ENCODE results near the gene KCTD17. TPM values are rescaled to one million over a fixed set of nuclear protein-coding genes. Genes with fewer than 3 reads are reported as not detected.

Gene KCTD17
- total RNA-seq, 4 donors from 2014 or later = 0.59 to 31.7 (median 15.4) TPM

DNA sequence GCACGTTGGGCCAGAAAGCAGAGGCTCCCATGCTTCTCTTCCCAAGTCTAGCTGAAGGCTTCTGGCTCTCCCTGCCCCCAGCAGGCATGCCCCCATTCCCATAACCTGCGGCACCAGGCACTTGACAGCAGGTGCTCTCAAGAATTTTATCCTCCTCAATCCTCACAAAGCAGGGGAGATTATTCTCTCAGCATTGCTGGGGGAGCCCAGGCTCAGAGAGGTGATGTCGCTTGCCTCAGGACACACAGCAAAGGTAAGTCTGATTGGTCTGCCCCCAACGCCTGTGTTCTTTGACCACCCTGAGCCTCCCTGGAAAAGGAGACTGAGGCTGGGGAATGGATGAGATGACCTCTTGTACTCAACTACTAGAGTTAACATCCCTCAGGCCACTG is 37.1 kb upstream of the KCTD17 start:
- Histone ChIP-seq H3K27ac (no peak overlapping the region), H3K27me3 (no peaks in the 10 kb centered on the region), H3K36me3 (no peaks in the 10 kb centered on the region), H3K9me3 (no peaks in the 10 kb centered on the region), H3K4me1 (peaks cover 3 to 7% of the 10 kb centered on the region in 2 donors), H3K4me3 (no peak overlapping the region)
- TF ChIP-seq POLR2A (IDR thresholded peaks at IDR 0.05) = no peak
- TF ChIP-seq, protein P1, sequence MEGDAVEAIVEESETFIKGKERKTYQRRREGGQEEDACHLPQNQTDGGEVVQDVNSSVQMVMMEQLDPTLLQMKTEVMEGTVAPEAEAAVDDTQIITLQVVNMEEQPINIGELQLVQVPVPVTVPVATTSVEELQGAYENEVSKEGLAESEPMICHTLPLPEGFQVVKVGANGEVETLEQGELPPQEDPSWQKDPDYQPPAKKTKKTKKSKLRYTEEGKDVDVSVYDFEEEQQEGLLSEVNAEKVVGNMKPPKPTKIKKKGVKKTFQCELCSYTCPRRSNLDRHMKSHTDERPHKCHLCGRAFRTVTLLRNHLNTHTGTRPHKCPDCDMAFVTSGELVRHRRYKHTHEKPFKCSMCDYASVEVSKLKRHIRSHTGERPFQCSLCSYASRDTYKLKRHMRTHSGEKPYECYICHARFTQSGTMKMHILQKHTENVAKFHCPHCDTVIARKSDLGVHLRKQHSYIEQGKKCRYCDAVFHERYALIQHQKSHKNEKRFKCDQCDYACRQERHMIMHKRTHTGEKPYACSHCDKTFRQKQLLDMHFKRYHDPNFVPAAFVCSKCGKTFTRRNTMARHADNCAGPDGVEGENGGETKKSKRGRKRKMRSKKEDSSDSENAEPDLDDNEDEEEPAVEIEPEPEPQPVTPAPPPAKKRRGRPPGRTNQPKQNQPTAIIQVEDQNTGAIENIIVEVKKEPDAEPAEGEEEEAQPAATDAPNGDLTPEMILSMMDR (IDR thresholded peaks at IDR 0.05) = no peak
- intact Hi-C loops (cut with DNase I; ENCODE audit: low total_unique reads) = no loop called here
- DNase-seq = no peak

DNA sequence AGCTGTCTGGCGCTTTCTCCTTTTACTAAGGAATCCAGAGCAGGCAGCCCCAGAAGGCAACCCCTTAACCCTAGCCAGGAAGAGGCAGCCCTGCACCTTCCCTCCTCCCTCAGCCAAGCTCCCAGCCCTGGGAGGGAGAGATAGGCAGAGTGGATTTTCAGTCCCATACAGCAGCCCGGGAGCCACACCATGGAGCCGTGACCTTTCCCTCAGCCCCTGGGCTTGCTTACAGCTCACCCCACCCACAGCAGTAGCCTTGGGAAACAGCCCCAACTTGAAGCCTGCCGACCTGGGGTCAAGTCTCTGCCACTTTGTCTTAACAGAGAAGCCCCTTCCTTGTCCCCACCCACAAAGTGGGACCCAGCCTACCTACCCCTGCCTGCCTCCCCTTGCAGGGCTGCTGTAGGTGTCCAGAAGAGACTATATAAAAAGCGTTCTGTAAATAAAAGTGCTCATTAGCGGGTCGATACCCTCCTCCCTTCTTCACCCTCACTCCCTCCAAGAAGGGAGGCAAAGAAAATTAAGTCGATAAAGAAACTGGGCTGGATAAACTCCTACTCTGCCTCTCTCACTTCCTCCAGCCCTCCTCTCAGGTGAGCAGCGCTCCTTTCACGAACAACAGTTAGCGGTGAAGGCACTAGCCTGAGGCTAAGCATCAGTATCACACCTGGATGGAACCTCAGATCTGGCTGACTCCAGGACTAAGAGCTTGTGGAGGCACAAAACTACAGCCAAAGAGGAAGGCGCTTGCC is 36.5 kb upstream of the KCTD17 start:
- no peak for DNase-seq
- Histone ChIP-seq H3K27ac (no peak overlapping the region), H3K27me3 (no peaks in the 10 kb centered on the region), H3K9me3 (no peaks in the 10 kb centered on the region), H3K36me3 (no peaks in the 10 kb centered on the region), H3K4me3 (no peak overlapping the region), H3K4me1 (peaks cover 3 to 7% of the 10 kb centered on the region in 2 donors)
- intact Hi-C loops (cut with DNase I; ENCODE audit: low total_unique reads) = no loop called here
- TF ChIP-seq POLR2A (IDR thresholded peaks at IDR 0.05) = no peak
- TF ChIP-seq, protein P1 (IDR thresholded peaks at IDR 0.05) = no peak

DNA sequence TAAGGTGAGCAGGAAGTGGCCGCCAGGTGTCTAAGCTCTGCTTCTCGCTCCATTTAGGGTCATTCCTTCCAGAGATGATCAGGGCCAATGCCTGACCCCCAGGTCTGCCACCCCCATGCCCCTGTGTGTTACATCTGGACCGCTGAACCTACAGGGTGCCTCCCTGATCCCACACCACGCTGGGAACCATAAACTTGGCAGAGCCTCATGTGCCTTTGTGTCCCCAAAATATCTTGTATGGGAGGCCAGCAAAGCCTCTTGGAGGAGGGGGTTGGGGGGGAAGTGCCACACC is 36.0 kb upstream of the KCTD17 start:
- H3K27me3 ChIP-seq = no peaks in the 10 kb centered on the region
- no peaks in the 10 kb centered on the region for H3K9me3 ChIP-seq
- TF ChIP-seq, protein P1 (IDR thresholded peaks at IDR 0.05) = no peak
- TF ChIP-seq POLR2A (IDR thresholded peaks at IDR 0.05) = no peak
- H3K4me3 ChIP-seq = no peak overlapping the region
- no peaks in the 10 kb centered on the region for H3K36me3 ChIP-seq
- no peak overlapping the region for H3K27ac ChIP-seq
- DNase-seq = no peak
- intact Hi-C loops (cut with DNase I; ENCODE audit: low total_unique reads) = no loop called here
- peaks cover 3 to 7% of the 10 kb centered on the region in 2 donors for H3K4me1 ChIP-seq

DNA sequence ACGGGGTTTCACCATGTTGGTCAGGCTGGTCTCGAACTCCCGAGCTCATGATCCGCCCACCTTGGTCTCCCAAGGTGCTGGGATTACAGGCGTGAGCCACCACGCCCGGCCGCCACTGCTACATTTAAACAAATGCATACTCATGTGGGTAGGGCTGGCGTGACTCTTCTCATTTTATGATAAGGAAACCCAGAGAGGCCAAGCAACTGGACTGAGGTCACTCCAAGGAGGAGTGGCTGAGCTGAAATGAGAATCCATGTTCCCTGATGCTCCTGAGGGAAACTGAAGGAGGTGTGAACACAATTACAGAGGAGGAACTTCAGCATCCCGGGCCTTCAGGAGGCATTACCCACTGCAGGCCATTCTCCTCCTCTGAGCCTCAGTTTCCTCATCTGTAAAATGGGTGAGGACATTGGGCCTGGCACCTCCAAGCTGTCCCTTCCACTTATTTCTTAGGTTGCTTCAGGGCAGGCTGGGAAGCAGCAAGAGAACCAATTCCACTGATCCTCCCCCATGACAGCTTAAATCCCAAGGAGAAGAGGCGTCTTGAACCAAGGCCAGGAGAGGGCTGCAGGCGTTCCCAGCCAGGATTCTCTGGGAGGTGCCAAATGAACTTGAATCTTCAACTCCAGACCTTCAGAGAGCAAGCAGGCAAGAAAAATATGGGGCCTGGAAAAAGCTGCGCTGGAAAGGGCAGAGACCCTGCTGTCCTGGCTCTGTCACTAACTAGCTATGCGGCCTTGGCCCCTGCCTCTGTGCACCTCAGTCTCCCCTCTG is 35.2 kb upstream of the KCTD17 start:
- intact Hi-C loops (cut with DNase I; ENCODE audit: low total_unique reads) = no loop called here

More for the DNA sequence above, 35.2 kb upstream of the KCTD17 start:
- DNase-seq = peak in 1 of 2 donors; percentile 45
- TF ChIP-seq, protein P1 (IDR thresholded peaks at IDR 0.05) = no peak
- TF ChIP-seq POLR2A (IDR thresholded peaks at IDR 0.05) = no peak
- Histone ChIP-seq H3K4me3 (no peak overlapping the region), H3K27ac (peak overlapping the region; percentile 1 to 31), H3K27me3 (no peaks in the 10 kb centered on the region), H3K4me1 (peaks cover 3 to 12% of the 10 kb centered on the region in 2 donors), H3K36me3 (no peaks in the 10 kb centered on the region), H3K9me3 (no peaks in the 10 kb centered on the region)
